GM18508 (cell line): ENCODE data around the gene RASA3.

Experiments
- ATAC-seq: cut with Tn5 transposase; IDR thresholded peaks from one replicate; pipeline ENCODE4 v1.9.1; 2021; ENCODE audit warnings: moderate number of reproducible peaks; ENCODE audit not compliant: insufficient read depth, unreplicated experiment

The RASA3 gene

GRCh38 chr13:113946409-113947181 is 185.8 kb downstream of the RASA3 start:
- ATAC-seq: no peak

- no peak for ATAC-seq
Measured at GRCh38 chr13:113945857-113946408, 186.5 kb downstream of the RASA3 start.

- no peak for ATAC-seq
Measured at GRCh38 chr13:113943821-113944565, 188.4 kb downstream of the RASA3 start.

- ATAC-seq: no peak
Measured at GRCh38 chr13:113942591-113943103, 189.8 kb downstream of the RASA3 start.

GRCh38 chr13:113941571-113942191 is 190.7 kb downstream of the RASA3 start:
- no peak for ATAC-seq

GRCh38 chr13:113939944-113940297 is 192.5 kb downstream of the RASA3 start:
- no peak for ATAC-seq

- ATAC-seq: no peak
Measured at GRCh38 chr13:113939129-113939943, 193.1 kb downstream of the RASA3 start.

GRCh38 chr13:113938716-113939115 is 193.7 kb downstream of the RASA3 start:
- ATAC-seq: no peak

GRCh38 chr13:113938246-113938645 is 194.2 kb downstream of the RASA3 start:
- ATAC-seq: no peak

GRCh38 chr13:113937527-113938180 is 194.8 kb downstream of the RASA3 start:
- no peak for ATAC-seq

GRCh38 chr13:113937073-113937472 is 195.3 kb downstream of the RASA3 start:
- ATAC-seq: no peak

GRCh38 chr13:113936166-113936965 is 196.1 kb downstream of the RASA3 start:
- ATAC-seq: no peak

GRCh38 chr13:113935001-113935844 is 197.2 kb downstream of the RASA3 start:
- no peak for ATAC-seq

- no peak for ATAC-seq
Measured at GRCh38 chr13:113934576-113934975, 197.8 kb downstream of the RASA3 start.

- ATAC-seq: no peak
Measured at GRCh38 chr13:113933901-113934300, 198.5 kb downstream of the RASA3 start.

- ATAC-seq: no peak
Measured at GRCh38 chr13:113931841-113932459, 200.5 kb downstream of the RASA3 start.
